Thyroid gland (tissue), 4 donors: ENCODE measurements around the gene FAM168A. TPM values are rescaled to one million over a fixed set of nuclear protein-coding genes. Genes with fewer than 3 reads are reported as not detected.

Experiments
- DNase-seq, 2 donors: peaks; one replicate each; pipeline ENCODE4 v3.0.0-alpha.2; 2019
- H3K27ac ChIP-seq, 3 donors: fragments of 200-600 bp; sonication (generic); 1 replicate in 2 of 3; 2 replicates in 1 of 3; pipeline ENCODE4 v1.5.1; 2016 to 2019; ENCODE audit warnings: mild to moderate bottlenecking in 1 of 3, moderate library complexity in 1 of 3
- H3K27me3 ChIP-seq: fragments of 200-600 bp; sonication (generic); one replicate; pipeline ENCODE4 v1.5.1; 2019
- H3K36me3 ChIP-seq, 2 donors: fragments of 200-600 bp; sonication (generic); one replicate each; pipeline ENCODE4 v1.5.1; 2016 to 2019
- H3K4me1 ChIP-seq, 2 donors: fragments of 200-600 bp; sonication (generic); one replicate each; pipeline ENCODE4 v1.5.1; 2017 to 2019
- H3K4me3 ChIP-seq, 3 donors: fragments of 200-600 bp; sonication (generic); replicated peaks in 1 of 3; 1 replicate in 2 of 3; 2 replicates in 1 of 3; pipeline ENCODE4 v1.5.1; 2016; ENCODE audit warnings: mild to moderate bottlenecking in 1 of 3
- H3K9me3 ChIP-seq: fragments of 200-600 bp; sonication (generic); one replicate; pipeline ENCODE4 v1.5.1; 2017
- CTCF ChIP-seq, 6 experiments: fragments of 200-600 bp in 3 of 6; fragments of 450-650 bp in 3 of 6; sonication (generic) in 3 of 6; IDR thresholded peaks; one replicate each; pipeline ENCODE4 v1.5.1; 2016 to 2019; ENCODE audit warnings: antibody characterized with exemption in 6 of 6, mild to moderate bottlenecking in 2 of 6, inconsistent platforms in 1 of 6, moderate library complexity in 1 of 6
- POLR2A ChIP-seq, 2 donors: fragments of 450-650 bp; IDR thresholded peaks; one replicate each; pipeline ENCODE4 v1.6.1; 2017; ENCODE audit warnings: antibody characterized with exemption in 2 of 2, mild to moderate bottlenecking in 2 of 2, moderate library complexity in 1 of 2
- WGBS, 2 donors: methylation state at CpG; one replicate each; pipeline ENCODE4 v1.1.5; 2017; 5-methylcytosine and 5-hydroxymethylcytosine counted together
- intact Hi-C: fragments of 100-400 bp; cut with DNase I; formaldehyde crosslinking; loops from one replicate; pipeline ENCODE4 v1.15.1; 2023
- total RNA-seq, 4 donors: library from RNA; depleted of rRNA; stranded (reverse); fragments of >200 nt; gene quantifications; one replicate each; pipeline ENCODE4 v1.2.3, GENCODE V29; 2016

FAM168A gene
- total RNA-seq, 4 donors from 2014 or later = 32.7 to 51.0 (median 40.2) TPM

- Histone ChIP-seq H3K36me3 (no peaks in the 10 kb centered on the region), H3K27me3 (no peaks in the 10 kb centered on the region), H3K4me3 (peak overlapping the region in 1 of 3 donors; percentile 86), H3K27ac (no peak overlapping the region), H3K4me1 (peaks cover 12 to 24% of the 10 kb centered on the region in 2 donors), H3K9me3 (no peaks in the 10 kb centered on the region)
- TF ChIP-seq POLR2A (IDR thresholded peaks at IDR 0.05) (no peak), CTCF (IDR thresholded peaks at IDR 0.05) (no peak)
- 91 to 93% methylated on average over 2 of the region's 2 CpGs for WGBS, 2 donors
- intact Hi-C loops = no loop called here
- no peak for DNase-seq
Observed at GRCh38 chr11:73596547-73596946, 1.4 kb downstream of the FAM168A start.

DNA sequence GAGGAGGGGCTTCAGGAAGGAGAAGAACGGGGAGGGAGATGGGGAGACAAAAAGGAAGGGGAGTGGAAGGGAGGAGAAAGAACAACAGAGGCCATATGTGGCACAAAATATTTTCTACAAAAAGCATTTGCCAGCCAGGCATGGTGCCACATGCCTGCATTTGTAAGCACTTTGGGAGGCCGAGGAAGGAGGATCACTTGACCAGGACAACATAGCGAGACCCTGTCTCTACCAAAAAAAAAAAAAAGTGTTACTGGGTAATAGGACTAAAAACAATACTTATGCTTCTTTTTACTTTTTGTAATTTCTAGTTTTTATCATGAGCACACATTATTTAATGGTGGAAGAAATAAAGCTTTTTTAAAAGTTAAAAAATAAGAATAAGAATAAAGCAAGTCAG, 5.3 kb downstream of the FAM168A start:
- Histone ChIP-seq H3K9me3 (no peaks in the 10 kb centered on the region), H3K4me1 (peaks cover 12 to 24% of the 10 kb centered on the region in 2 donors), H3K36me3 (no peaks in the 10 kb centered on the region), H3K27me3 (no peaks in the 10 kb centered on the region), H3K27ac (no peak overlapping the region), H3K4me3 (no peak overlapping the region)
- DNase-seq = no peak
- 93 to 97% methylated on average over 3 of the region's 3 CpGs for WGBS, 2 donors
- TF ChIP-seq POLR2A (IDR thresholded peaks at IDR 0.05) (no peak), CTCF (IDR thresholded peaks at IDR 0.05) (no peak)
- intact Hi-C loops = no loop called here

GRCh38 chr11:73591743-73592142, 6.2 kb downstream of the FAM168A start:
- H3K27ac ChIP-seq = no peak overlapping the region
- H3K4me3 ChIP-seq = no peak overlapping the region
- no peaks in the 10 kb centered on the region for H3K27me3 ChIP-seq
- WGBS, 2 donors = 89 to 90% methylated on average over 4 of the region's 4 CpGs
- peaks cover 7 to 18% of the 10 kb centered on the region in 2 donors for H3K4me1 ChIP-seq
- intact Hi-C loops = no loop called here
- TF ChIP-seq POLR2A (IDR thresholded peaks at IDR 0.05) (no peak), CTCF (IDR thresholded peaks at IDR 0.05) (no peak)
- H3K36me3 ChIP-seq = no peaks in the 10 kb centered on the region
- DNase-seq = no peak
- no peaks in the 10 kb centered on the region for H3K9me3 ChIP-seq

GRCh38 chr11:73590991-73591390, 6.9 kb downstream of the FAM168A start:
- no peak for TF ChIP-seq POLR2A (IDR thresholded peaks at IDR 0.05)
- no peak for TF ChIP-seq CTCF (IDR thresholded peaks at IDR 0.05)
- Histone ChIP-seq H3K27me3 (no peaks in the 10 kb centered on the region), H3K9me3 (no peaks in the 10 kb centered on the region), H3K4me3 (no peak overlapping the region), H3K4me1 (peaks cover 3 to 13% of the 10 kb centered on the region in 2 donors), H3K27ac (no peak overlapping the region), H3K36me3 (no peaks in the 10 kb centered on the region)
- intact Hi-C loops = no loop called here
- no peak for DNase-seq
- WGBS, 2 donors = 81 to 86% methylated on average over 7 of the region's 7 CpGs

DNA sequence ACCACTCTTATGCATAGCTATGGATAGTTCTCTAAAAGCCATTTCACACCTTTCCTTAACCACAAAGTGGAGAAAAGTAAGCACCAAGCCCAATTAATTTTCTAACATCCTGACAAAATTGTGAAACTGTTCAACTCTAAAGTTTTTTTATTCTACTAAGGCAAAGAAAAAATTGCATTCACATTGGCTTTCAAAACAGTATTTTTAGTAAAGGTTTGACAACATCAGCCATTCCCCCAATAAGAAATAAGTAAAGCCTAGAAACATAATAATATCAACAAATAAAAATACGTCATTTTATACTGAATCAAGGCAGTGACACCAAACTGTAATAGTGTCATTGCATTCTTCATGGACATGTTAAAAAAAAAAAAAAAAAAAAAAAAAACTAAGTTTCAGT, 11.1 kb downstream of the FAM168A start:
- no peak for DNase-seq
- intact Hi-C loops = no loop called here
- Histone ChIP-seq H3K36me3 (no peaks in the 10 kb centered on the region), H3K27me3 (no peaks in the 10 kb centered on the region), H3K4me3 (no peak overlapping the region), H3K9me3 (no peaks in the 10 kb centered on the region), H3K27ac (no peak overlapping the region), H3K4me1 (no peaks in the 10 kb centered on the region)
- TF ChIP-seq CTCF (IDR thresholded peaks at IDR 0.05) (no peak), POLR2A (IDR thresholded peaks at IDR 0.05) (no peak)
- 92 to 98% methylated on average over 1 of the region's 1 CpG for WGBS, 2 donors
